Measurements from ENCODE around the gene ANKZF1.

DNA sequence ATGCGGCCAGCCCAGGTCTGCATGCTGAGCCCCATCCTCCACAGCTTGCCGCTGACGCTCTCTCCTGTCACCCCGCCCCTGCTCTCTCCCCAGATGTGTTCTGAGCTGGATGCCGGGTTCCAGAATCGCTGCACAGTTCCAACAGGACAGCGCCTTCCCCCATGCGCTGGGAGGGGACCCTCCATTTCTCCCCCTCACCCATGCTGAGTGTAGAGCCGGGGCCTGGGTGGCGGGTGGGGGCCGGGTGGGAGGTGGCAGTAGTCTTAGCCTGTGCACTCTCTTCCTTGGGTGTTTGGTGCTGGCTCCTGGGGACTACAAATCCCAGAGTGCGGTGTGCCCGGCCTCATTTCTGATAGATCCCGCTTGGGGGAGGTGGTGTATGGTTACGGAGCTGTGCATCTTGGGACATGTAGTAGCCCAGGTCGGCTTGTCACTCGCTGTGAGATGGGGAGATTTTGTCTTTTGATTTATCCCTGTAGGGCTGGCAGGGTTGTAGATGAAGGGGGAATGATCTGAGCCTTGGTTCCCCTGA, 56.4 kb downstream of the ANKZF1 start:
- TF ChIP-seq EZH2 (IDR thresholded peaks at IDR 0.05; ENCODE audit: insufficient read depth, poor library complexity, severe bottlenecking) (no peak), EZH2phosphoT487 (IDR thresholded peaks at IDR 0.05; ENCODE audit: insufficient read depth, low read depth) (no peak)
